Astrocyte (in vitro differentiated cells and primary cell): ENCODE data around the gene DDAH1. TPM values are rescaled to one million over a fixed set of nuclear protein-coding genes. Genes with fewer than 3 reads are reported as not detected.
A peak's percentile ranks its signal among the peaks of the same experiment; 100 is the strongest.

Experiments used
- DNase-seq: peaks from one replicate; pipeline ENCODE4 v3.0.0-alpha.2; 2010; ENCODE audit warnings: low read depth
- FAIRE-seq: peaks from 2 replicates; lab custom pipeline; 2011; peaks lifted over from hg19 to GRCh38; lab: Jason Lieb, UNC
- H2AFZ ChIP-seq: 2 replicates; pipeline ENCODE4 v1.6.0; 2012; ENCODE audit warnings: low read depth, low read length, inconsistent platforms
- H3K27ac ChIP-seq: 2 replicates; pipeline ENCODE4 v1.5.1; 2011; ENCODE audit warnings: low read depth, low read length, inconsistent platforms
- H3K27me3 ChIP-seq: 2 replicates; pipeline ENCODE4 v1.6.0; 2011; ENCODE audit warnings: low read length, inconsistent platforms; ENCODE audit not compliant: insufficient read depth
- H3K36me3 ChIP-seq: 2 replicates; pipeline ENCODE4 v1.5.1; 2011; ENCODE audit warnings: low read length, inconsistent platforms; ENCODE audit not compliant: insufficient read depth
- H3K4me1 ChIP-seq: 2 replicates; pipeline ENCODE4 v1.5.1; 2011; ENCODE audit warnings: low read length, inconsistent platforms; ENCODE audit not compliant: insufficient read depth
- H3K4me2 ChIP-seq: 2 replicates; pipeline ENCODE4 v1.6.0; 2012; ENCODE audit warnings: low read length, inconsistent platforms
- H3K4me3 ChIP-seq: 2 replicates; pipeline ENCODE4 v1.5.1; 2011; ENCODE audit warnings: low read depth, mild to moderate bottlenecking, low read length, inconsistent platforms; ENCODE audit not compliant: insufficient read depth
- H3K79me2 ChIP-seq: 2 replicates; pipeline ENCODE4 v1.6.0; 2012; ENCODE audit warnings: mild to moderate bottlenecking, low read length, inconsistent platforms; ENCODE audit not compliant: insufficient read depth
- H3K9ac ChIP-seq: 2 replicates; pipeline ENCODE4 v1.6.0; 2012; ENCODE audit warnings: mild to moderate bottlenecking, low read length, inconsistent platforms
- H3K9me3 ChIP-seq: 2 replicates; pipeline ENCODE4 v1.5.1; 2012; ENCODE audit warnings: low read depth, mild to moderate bottlenecking, low read length, inconsistent platforms; ENCODE audit not compliant: insufficient read depth
- H4K20me1 ChIP-seq: 2 replicates; pipeline ENCODE4 v1.6.0; 2012; ENCODE audit warnings: low read length, inconsistent platforms; ENCODE audit not compliant: insufficient read depth
- H3K27ac Mint-ChIP-seq: one replicate; pipeline ENCODE4 v1.8.0; 2021; ENCODE audit warnings: mild to moderate bottlenecking, mixed read lengths; ENCODE audit not compliant: unreplicated experiment
- H3K27me3 Mint-ChIP-seq: one replicate; pipeline ENCODE4 v1.8.0; 2021; ENCODE audit warnings: low read depth, mixed read lengths; ENCODE audit not compliant: unreplicated experiment
- H3K36me3 Mint-ChIP-seq: one replicate; pipeline ENCODE4 v1.8.0; 2021; ENCODE audit warnings: low read depth, mixed read lengths; ENCODE audit not compliant: unreplicated experiment
- H3K4me1 Mint-ChIP-seq: one replicate; pipeline ENCODE4 v1.8.0; 2021; ENCODE audit warnings: low read depth, mixed read lengths; ENCODE audit not compliant: unreplicated experiment
- H3K4me3 Mint-ChIP-seq: one replicate; pipeline ENCODE4 v1.8.0; 2021; ENCODE audit warnings: mild to moderate bottlenecking, moderate library complexity, mixed read lengths; ENCODE audit not compliant: unreplicated experiment
- H3K9me3 Mint-ChIP-seq: one replicate; pipeline ENCODE4 v1.8.0; 2021; ENCODE audit warnings: mild to moderate bottlenecking, mixed read lengths; ENCODE audit not compliant: unreplicated experiment
- EZH2 ChIP-seq: IDR thresholded peaks from 2 replicates; pipeline ENCODE4 v1.6.1; 2012; ENCODE audit warnings: mild to moderate bottlenecking, low read length, inconsistent platforms; ENCODE audit not compliant: insufficient read depth
- total RNA-seq: library from RNA; stranded (reverse); gene quantifications from 2 replicates; pipeline ENCODE4 v1.2.1, GENCODE V29; 2021
- TF ChIP-seq, protein P1 (sequence below): IDR thresholded peaks from 2 replicates; pipeline ENCODE4 v1.5.1; 2011; ENCODE audit warnings: low read depth, mild to moderate bottlenecking, inconsistent platforms, low read length, moderate library complexity; ENCODE audit not compliant: insufficient read depth

The DDAH1 gene
- total RNA-seq, 1 donor from 2014 or later = 112 TPM

DNA sequence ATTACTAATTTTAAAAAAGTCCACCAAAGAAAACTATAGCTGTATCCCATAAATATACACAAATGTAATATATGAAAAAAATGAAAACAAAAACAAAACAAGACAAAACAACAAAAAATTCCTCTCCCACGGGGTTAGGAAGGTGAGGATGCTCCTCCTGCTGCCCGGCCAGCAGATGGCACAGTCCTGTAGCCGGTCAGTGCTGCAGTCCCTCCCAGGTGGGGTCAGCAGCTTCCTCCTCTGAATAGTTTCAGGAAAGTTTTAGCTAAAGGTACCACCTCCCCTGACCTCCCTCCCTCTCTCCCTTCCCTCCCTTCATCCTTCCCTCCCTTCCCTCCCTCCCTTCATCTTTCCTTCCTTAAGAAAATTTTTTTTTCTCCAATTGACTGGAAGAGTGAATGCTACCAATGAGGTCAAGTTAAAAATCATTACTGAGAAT is 120.7 kb downstream of the DDAH1 start:
- H3K4me1 ChIP-seq = peaks cover 46% of the 10 kb centered on the region
- Mint-ChIP-seq H3K27ac (peak overlapping the region; percentile 91), H3K9me3 (no peaks in the 10 kb centered on the region), H3K27me3 (no peaks in the 10 kb centered on the region), H3K36me3 (peaks cover 27% of the 10 kb centered on the region), H3K4me1 (peaks cover 21% of the 10 kb centered on the region), H3K4me3 (no peak overlapping the region)
- H3K9me3 ChIP-seq = no peaks in the 10 kb centered on the region
- peaks cover 42% of the 10 kb centered on the region for H3K79me2 ChIP-seq
- TF ChIP-seq EZH2 = no peak
- TF ChIP-seq, protein P1, sequence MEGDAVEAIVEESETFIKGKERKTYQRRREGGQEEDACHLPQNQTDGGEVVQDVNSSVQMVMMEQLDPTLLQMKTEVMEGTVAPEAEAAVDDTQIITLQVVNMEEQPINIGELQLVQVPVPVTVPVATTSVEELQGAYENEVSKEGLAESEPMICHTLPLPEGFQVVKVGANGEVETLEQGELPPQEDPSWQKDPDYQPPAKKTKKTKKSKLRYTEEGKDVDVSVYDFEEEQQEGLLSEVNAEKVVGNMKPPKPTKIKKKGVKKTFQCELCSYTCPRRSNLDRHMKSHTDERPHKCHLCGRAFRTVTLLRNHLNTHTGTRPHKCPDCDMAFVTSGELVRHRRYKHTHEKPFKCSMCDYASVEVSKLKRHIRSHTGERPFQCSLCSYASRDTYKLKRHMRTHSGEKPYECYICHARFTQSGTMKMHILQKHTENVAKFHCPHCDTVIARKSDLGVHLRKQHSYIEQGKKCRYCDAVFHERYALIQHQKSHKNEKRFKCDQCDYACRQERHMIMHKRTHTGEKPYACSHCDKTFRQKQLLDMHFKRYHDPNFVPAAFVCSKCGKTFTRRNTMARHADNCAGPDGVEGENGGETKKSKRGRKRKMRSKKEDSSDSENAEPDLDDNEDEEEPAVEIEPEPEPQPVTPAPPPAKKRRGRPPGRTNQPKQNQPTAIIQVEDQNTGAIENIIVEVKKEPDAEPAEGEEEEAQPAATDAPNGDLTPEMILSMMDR = peak; percentile 65
- no peaks in the 10 kb centered on the region for H3K27me3 ChIP-seq
- no peak overlapping the region for H2AFZ ChIP-seq
- peaks cover 22% of the 10 kb centered on the region for H3K36me3 ChIP-seq
- FAIRE-seq (no peak), DNase-seq (peak; percentile 58)
- H3K27ac ChIP-seq = peak overlapping the region; percentile 95
- no peaks in the 10 kb centered on the region for H4K20me1 ChIP-seq
- H3K4me2 ChIP-seq = peak overlapping the region; percentile 60
- H3K4me3 ChIP-seq = no peak overlapping the region
- peak overlapping the region; percentile 81 for H3K9ac ChIP-seq

DNA sequence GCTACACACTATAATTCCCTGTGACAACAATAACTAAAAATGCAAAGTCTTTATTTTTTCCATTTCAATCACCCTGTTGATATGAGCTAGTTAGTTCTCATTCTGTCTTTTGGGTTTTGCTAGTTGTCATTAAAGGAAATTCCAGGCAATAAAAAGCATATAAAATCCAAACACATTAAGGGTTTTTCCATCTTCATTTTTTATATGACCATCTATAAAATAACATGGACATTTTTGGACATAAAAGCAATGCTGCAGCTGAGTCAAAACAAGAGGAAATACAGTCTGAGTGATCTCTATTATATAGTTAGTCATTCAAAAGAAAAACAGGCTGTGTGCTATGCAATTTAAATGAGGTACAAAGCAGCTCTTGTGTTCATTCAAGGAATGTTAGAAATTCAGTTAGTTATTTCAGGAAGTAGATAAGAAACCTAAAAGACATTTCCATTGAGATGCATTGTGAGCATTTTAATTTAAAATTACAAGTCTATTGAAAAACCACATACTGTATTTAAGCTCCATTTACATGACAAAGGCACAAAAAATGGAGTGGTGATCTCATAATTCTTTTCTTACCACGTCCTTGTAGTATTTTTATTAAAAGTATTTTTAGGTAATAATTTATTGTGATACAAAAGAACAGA is 121.2 kb downstream of the DDAH1 start:
- Histone ChIP-seq H3K9ac (peak overlapping the region; percentile 81), H3K4me2 (peak overlapping the region; percentile 60), H3K36me3 (peaks cover 18% of the 10 kb centered on the region), H3K27ac (peak overlapping the region; percentile 95), H3K4me1 (peaks cover 51% of the 10 kb centered on the region), H3K9me3 (no peaks in the 10 kb centered on the region), H2AFZ (no peak overlapping the region), H4K20me1 (no peaks in the 10 kb centered on the region), H3K79me2 (peaks cover 42% of the 10 kb centered on the region), H3K27me3 (no peaks in the 10 kb centered on the region), H3K4me3 (no peak overlapping the region)
- FAIRE-seq = peak; percentile 63
- H3K27ac Mint-ChIP-seq = peak overlapping the region; percentile 91
- H3K4me3 Mint-ChIP-seq = no peak overlapping the region
- TF ChIP-seq, protein P1 = no peak
- TF ChIP-seq EZH2 = no peak
- H3K4me1 Mint-ChIP-seq = peaks cover 25% of the 10 kb centered on the region
- no peaks in the 10 kb centered on the region for H3K9me3 Mint-ChIP-seq
- H3K27me3 Mint-ChIP-seq = no peaks in the 10 kb centered on the region
- peaks cover 23% of the 10 kb centered on the region for H3K36me3 Mint-ChIP-seq
- DNase-seq = peak; percentile 95

DNA sequence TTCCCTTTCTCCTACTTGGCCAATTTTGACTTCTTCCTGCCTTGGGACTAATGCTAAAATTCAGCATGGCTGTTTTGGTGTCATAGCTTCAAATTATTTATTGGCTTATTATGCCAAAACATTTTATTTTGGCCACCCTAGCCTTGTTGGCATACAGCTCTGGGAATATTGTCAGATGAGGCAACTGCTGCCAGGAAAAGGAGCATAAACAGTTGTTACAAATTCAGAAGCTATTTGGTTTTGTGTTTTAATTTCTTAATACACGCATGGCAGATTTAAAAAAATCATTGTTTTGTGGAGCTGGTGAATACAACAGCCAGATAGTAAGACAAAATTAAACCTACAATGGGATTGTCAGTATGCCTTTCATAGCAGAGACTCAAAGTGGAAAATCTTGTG is 121.7 kb downstream of the DDAH1 start:
- FAIRE-seq = no peak
- peak overlapping the region; percentile 73 for H3K9ac ChIP-seq

More for the DNA sequence above, 121.7 kb downstream of the DDAH1 start:
- no peaks in the 10 kb centered on the region for H3K9me3 Mint-ChIP-seq
- Histone ChIP-seq H2AFZ (no peak overlapping the region), H3K27me3 (no peaks in the 10 kb centered on the region), H4K20me1 (no peaks in the 10 kb centered on the region), H3K9me3 (no peaks in the 10 kb centered on the region), H3K4me3 (no peak overlapping the region), H3K27ac (peak overlapping the region; percentile 95), H3K4me1 (peaks cover 57% of the 10 kb centered on the region), H3K4me2 (peak overlapping the region; percentile 60), H3K79me2 (peaks cover 45% of the 10 kb centered on the region), H3K36me3 (peaks cover 13% of the 10 kb centered on the region)
- peak overlapping the region; percentile 91 for H3K27ac Mint-ChIP-seq
- H3K27me3 Mint-ChIP-seq = no peaks in the 10 kb centered on the region
- peaks cover 25% of the 10 kb centered on the region for H3K4me1 Mint-ChIP-seq
- DNase-seq = no peak
- H3K4me3 Mint-ChIP-seq = no peak overlapping the region
- peaks cover 20% of the 10 kb centered on the region for H3K36me3 Mint-ChIP-seq
- TF ChIP-seq, protein P1 = no peak
- TF ChIP-seq EZH2 = no peak
